NOMO-1 (cell line): Measurements from ENCODE around the gene MACROH2A1.
"Not testable (repeated sequence)": the region's sequence is repeated elsewhere in the genome, so short reads cannot be mapped to it uniquely, and the experiment has no call there.

Experiments used
- DNase-seq, 2 experiments: peaks; one replicate each; lab custom pipeline; 2025; ENCODE audit not compliant: unreplicated experiment in 2 of 2; lab: John Stamatoyannopoulos, UW

Gene MACROH2A1

GRCh38 chr5:135379046-135379654 is 19.9 kb downstream of the MACROH2A1 start:
- no peak for DNase-seq

DNA sequence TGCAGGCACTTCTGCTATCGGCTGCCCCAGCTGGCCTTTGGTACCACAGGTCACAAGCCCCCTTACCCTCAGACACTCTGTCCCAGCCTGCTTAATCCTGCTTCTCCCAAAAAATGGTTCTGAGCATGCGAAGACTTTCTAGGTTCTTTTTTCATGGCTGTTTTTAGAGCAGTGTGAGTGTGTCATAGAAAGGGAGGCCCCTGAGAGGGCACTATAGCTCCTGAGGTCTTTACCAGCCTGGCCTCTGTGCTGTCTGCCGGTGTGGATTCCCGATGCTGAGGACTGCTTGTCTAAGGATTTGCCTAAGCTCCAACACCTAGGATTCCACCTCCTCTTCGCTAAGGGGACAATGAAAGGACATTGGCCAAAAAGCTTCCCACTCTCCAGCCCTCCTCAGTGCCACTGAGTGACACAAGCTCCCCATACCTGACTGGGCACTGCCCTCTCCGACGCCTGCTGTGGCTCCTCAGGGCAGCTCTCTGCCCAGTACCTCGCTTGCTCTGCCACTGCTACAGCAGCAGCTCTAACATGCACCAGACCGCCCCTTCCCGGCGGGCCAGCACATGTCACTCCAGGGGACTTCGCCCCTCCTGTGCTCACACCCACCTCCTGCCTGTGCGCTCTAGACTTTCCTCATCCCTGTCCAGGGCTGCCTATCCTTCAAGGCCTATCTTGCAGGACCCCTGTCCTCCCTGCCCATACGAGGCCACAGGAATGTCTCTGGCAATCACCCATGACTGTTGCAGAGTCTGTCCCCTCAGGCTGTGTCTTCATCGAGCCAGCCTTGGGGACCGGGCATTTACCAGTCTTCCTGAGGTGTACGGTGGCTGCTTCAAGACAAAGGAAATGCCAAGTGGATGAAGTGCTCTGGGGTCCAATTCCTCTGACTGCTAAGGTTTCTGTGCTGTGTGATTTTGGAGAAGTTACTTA is 21.0 kb downstream of the MACROH2A1 start:
- no peak for DNase-seq

- no peak for DNase-seq
Measured at GRCh38 chr5:135376961-135377624, 21.9 kb downstream of the MACROH2A1 start.

- no peak for DNase-seq
Measured at GRCh38 chr5:135375040-135375793, 23.8 kb downstream of the MACROH2A1 start.

DNA sequence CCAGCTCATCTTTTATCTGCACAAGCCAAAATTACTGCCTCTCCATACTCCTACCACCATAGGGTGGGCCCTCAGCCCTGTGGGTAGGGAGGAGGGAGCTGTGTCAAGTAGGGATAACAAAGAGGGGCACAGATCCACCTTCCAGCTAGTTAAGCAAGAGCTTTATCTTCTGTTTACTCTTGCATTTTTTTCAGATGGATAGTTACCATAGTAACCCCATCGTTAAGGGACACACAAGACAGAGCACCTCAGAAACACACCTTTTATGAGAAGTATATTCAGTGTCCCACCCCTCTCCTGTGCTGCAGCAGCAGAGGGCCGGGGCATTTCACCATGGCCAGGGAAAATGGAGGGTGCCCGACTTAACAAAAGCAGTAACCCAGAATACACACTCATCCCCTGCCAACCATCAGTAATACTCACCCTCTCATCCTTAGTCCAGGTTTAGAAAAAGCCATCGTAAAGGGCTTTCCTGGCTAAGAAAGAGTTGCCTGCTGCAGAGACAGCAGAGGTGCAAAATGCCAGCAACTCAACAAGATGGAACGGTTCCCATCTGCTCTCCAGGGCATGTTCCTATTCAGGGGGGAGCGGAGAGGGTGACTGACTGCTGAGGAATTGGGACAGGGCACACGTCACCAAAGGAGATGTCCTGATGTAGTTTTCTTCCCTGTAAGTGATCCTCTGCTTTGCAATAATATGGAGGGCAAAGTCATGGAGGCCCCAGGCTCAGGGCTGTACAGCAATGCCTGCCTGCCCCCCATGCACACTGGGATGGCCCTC is 25.1 kb downstream of the MACROH2A1 start:
- no peak for DNase-seq

DNA sequence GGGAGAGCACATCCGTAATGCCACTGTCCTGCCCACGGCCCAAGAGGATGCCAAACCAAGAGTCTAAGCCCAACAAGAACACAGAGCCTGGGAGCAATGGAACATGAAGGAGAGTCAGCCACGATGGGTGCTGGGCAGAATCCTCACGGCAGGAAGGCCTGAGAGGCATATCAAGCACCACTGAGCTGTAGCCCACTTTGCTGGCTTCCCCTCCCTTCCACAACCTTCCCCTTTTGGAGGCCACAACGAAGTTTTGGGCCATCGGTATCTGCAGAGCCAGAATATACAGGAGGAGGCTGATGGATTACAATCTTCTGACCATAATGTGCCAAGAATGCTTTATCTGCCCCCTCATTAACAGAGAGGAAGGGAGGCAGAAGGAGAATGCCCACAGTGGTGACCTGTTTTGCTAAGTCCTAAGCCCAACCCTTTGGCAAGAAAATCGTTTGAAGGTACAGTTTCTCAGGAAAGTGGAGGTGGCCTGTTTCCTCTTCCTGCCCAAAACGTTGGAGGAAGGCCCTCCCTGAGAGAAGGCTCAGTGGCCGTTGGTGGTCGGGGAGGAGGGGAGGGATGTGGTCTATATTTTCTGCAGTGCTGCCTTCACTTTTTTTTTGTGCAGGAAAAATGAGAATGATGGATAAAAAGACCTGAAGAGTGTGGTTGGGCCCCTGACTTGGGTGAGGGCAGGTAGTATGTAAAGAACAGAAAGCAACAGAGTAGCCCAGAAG is 26.2 kb downstream of the MACROH2A1 start:
- DNase-seq = no peak

DNA sequence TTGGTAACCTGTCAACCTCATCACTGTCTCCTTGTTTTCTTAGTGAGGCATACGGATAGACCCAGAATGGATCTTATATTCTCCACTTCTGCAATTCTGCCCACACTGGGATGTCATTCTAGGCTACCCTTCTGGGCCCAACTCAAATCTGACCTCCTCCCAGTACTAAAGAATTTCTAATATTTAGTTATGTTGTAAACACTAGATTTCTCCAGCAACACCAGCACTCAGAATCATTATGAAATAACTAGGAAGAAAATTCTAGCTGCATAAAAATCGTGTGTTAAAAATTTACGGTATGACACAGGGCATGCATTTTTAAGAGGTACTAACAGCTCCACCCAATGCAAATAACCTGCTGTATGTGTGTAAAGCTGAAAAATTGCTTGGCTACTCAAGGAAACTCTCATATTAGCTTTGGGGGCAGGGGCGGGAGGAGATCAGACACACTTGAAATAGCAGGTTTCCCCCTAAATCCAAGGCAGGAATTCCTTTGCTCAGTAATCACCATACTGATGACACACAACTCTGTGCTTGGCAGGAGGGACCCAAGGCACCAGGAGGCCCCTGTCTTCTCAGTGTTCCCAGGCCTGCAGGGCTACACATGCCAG is 27.3 kb downstream of the MACROH2A1 start:
- no peak for DNase-seq

- DNase-seq = no peak
Measured at GRCh38 chr5:135369952-135370351, 29.1 kb downstream of the MACROH2A1 start.

DNA sequence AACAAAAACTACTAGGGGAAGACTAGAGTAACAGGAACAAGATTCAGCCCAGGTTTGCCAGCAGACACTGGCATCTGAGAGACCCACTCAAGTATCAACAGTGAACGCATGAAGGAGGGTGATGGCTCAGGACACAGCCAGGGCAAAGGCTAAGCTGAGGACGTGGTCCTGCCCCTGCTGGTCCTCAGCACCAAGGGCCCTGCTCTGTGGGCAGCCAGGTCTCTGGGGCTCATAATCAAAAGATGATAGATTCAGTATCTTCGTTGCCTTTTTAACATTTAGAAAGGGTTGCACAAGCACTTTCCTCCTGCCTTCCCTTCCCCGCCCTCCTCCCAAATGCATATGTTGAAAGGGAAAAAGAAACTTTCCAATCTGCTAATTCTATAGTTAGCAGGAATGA is 31.5 kb downstream of the MACROH2A1 start:
- no peak for DNase-seq

GRCh38 chr5:135367076-135367475 is 32.0 kb downstream of the MACROH2A1 start:
- DNase-seq = no peak

DNA sequence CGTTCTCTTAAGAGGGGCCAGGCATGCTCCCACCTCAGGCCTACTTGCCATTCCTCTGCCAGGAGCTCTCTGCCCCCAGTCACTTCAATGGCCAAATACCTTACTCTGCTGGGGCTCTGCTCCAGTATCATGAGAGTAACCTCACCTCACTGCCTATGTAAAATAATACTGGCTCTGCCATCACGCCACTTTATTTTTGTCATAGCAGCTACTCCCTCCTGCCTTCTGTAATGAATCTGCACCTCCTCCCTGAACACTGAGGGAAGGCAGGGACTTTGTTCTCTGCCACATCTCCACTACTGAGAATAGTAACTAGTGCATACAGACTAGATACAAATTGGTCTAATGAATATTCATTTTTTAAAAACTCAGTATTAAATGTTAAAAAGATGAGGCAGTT is 33.8 kb downstream of the MACROH2A1 start:
- DNase-seq = no peak

- DNase-seq = no peak
Measured at GRCh38 chr5:135364421-135365262, 34.4 kb downstream of the MACROH2A1 start.

GRCh38 chr5:135363342-135363741 is 35.7 kb downstream of the MACROH2A1 start:
- DNase-seq = not testable (repeated sequence)

DNA sequence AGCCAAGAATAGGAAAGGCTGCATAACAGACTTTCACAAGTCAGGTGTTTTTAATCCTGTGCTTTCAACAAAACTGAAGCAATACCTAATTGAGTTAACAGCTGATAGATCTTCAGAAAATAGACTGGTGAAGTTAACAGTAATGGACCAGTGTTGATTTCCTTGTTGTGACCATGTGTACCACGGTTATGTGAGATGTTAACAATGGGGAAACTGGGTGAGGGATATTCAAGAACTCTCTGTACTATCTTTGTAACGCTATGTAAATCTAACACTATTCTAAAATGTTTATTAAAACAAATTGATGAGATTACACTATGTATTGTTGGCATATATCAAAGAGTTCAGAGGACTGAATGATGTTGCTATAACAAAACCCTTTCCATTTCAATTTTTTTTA is 36.9 kb downstream of the MACROH2A1 start:
- DNase-seq = no peak

DNA sequence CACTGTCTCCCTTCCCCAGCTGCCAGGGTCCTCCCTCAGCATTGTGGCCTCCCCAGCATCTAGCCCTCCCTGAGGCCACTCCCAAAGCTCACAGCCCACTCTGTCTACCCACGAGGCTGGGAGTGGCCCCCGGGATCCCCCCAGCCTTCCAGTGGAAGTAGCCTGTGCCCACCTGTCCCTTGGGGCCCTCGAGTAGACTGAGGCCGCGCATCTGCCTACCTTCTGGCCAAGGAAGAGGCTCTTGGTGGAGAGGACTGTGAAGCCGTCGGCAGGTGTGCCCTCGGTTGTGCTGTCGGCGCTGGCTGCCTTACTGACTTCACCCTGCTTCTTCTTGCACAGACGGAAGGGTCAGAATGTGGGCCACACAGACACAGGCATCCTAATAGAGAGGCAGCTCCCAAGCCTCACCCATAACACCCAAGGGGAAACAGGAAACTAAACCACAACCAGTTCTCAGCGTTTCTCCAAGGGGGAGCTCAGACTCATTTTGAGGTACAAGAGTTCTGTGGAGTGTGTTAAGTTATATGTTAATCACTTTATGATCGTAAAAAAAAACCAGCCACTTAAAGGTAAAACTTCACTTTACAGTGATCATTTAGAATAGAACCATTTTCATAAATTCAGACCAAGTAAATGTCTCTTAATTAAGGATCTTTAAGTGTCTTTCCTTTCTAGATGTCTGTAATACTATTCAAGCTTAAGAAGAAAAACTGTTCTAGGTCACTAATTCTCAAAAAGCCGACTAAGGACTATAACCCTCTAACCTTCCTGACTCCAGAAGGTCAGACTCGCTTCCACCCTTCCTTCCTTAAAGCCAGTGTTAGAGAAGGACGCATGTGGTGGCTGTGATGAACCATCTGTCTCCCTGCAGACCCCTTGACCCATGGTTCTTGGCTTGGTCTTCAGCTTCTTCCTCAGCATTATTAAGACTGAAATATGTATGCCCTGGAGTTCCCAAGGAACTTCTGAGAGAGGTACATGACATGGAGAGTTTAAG is 38.5 kb downstream of the MACROH2A1 start:
- no peak for DNase-seq

DNA sequence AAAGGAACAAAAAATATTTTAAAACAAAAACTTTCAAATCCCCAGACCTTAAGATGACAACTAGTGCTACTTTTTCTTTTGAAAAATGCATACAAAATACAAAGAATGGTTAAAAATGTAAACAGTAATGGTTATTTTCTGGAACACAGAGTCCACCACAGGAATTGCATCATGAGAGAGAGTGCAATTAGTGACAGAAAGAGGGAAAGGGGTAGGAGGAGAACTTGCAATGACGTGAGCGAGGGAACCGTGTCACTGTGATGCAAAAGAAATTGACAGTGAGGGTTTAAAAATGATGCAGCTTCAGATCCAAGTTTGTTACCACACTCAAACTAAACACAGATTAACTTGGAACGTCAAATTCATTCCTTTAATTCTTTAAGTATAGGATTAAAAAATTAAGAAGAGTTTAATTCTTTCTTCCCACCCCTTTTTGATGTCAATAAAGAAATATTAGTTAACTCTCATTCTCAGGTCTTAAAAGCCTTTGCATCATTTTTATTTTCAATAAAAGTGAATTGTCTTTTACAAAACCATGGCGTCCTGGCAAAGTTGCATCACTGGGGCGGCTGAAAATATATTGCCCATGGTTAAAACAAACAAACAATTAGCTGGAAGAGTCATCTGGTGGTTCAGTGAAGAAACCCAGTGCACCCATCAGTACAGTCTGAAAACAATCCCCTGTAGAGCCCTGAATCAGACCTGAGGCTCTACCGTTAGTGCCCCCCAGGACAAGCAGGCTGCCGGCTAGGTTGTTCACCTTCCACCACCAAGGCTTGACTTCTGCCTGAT is 39.5 kb downstream of the MACROH2A1 start:
- no peak for DNase-seq
